Transverse colon (tissue), 4 donors: ENCODE data around the gene SMCO3. TPM values are rescaled to one million over a fixed set of nuclear protein-coding genes. Genes with fewer than 3 reads are reported as not detected.

ENCODE experiments used
- DNase-seq: peaks from one replicate; pipeline ENCODE4 v3.0.0-alpha.2; 2019
- H3K27ac ChIP-seq, 4 donors: fragments of 200-600 bp; sonication (generic); 2 replicates each; pipeline ENCODE4 v1.5.1; 2016 to 2018; ENCODE audit warnings: inconsistent platforms in 4 of 4
- H3K27me3 ChIP-seq: fragments of 200-600 bp; sonication (generic); 2 replicates; pipeline ENCODE4 v1.5.1; 2017; ENCODE audit warnings: inconsistent platforms
- H3K36me3 ChIP-seq, 4 donors: fragments of 200-600 bp; sonication (generic); 2 replicates each; pipeline ENCODE4 v1.5.1; 2017 to 2019; ENCODE audit warnings: inconsistent platforms in 4 of 4
- H3K4me1 ChIP-seq, 4 donors: fragments of 200-600 bp; sonication (generic); 2 replicates each; pipeline ENCODE4 v1.5.1; 2017 to 2020; ENCODE audit warnings: inconsistent platforms in 4 of 4
- H3K4me3 ChIP-seq, 4 donors: fragments of 200-600 bp; sonication (generic); 1 replicate in 1 of 4; 2 replicates in 3 of 4; pipeline versions ENCODE4 v1.5.1 to v1.6.1; 2017 to 2019; ENCODE audit warnings: inconsistent platforms in 4 of 4
- H3K9me3 ChIP-seq, 2 donors: fragments of 200-600 bp; sonication (generic); 2 replicates each; pipeline ENCODE4 v1.5.1; 2017 to 2019; ENCODE audit warnings: inconsistent platforms in 2 of 2
- EP300 ChIP-seq: sonication (generic); formaldehyde crosslinking; IDR thresholded peaks from one replicate; pipeline ENCODE4 v1.6.1; 2017; ENCODE audit warnings: antibody characterized with exemption, low read depth
- POLR2A ChIP-seq: fragments of 450-650 bp; IDR thresholded peaks from one replicate; pipeline ENCODE4 v1.6.1; 2016; ENCODE audit warnings: antibody characterized with exemption, mild to moderate bottlenecking, moderate library complexity
- POLR2AphosphoS5 ChIP-seq, 3 donors: sonication (generic); formaldehyde crosslinking; IDR thresholded peaks; one replicate each; pipeline ENCODE4 v1.6.1; 2016; ENCODE audit warnings: antibody characterized with exemption in 3 of 3
- WGBS, 2 donors: methylation state at CpG; one replicate each; pipeline ENCODE4 v1.1.5; 2018; ENCODE audit warnings: low coverage in 1 of 2; 5-methylcytosine and 5-hydroxymethylcytosine counted together
- in situ Hi-C, 4 donors: fragments of 200-750 bp; cut with MboI; loops; one replicate each; pipeline versions ENCODE4 v1.15.0 to v1.15.1; 2017; ENCODE audit warnings: low sequenced_read_pairs in 3 of 4, low pct_ligation_motif_present in 1 of 4, low pct_unique_long_range_greater_than_20kb in 1 of 4
- intact Hi-C: fragments of 100-400 bp; cut with DNase I; formaldehyde crosslinking; loops from one replicate; pipeline ENCODE4 v1.15.1; 2023; ENCODE audit warnings: low total_unique reads
- total RNA-seq, 4 donors: library from RNA; depleted of rRNA; stranded (reverse); fragments of >200 nt; gene quantifications; one replicate each; pipeline ENCODE4 v1.1.0, GENCODE V29; 2016
- TF ChIP-seq, protein P1 (sequence below), 5 experiments: fragments of 200-600 bp in 3 of 5; fragments of 450-650 bp in 2 of 5; sonication (generic) in 3 of 5; IDR thresholded peaks; 1 replicate in 2 of 5; 2 replicates in 3 of 5; pipeline ENCODE4 v1.5.1; 2016 to 2017; ENCODE audit warnings: antibody characterized with exemption in 5 of 5, inconsistent platforms in 3 of 5, mild to moderate bottlenecking in 2 of 5, moderate library complexity in 1 of 5

The SMCO3 gene
- total RNA-seq, 4 donors from 2014 or later: not detected

DNA sequence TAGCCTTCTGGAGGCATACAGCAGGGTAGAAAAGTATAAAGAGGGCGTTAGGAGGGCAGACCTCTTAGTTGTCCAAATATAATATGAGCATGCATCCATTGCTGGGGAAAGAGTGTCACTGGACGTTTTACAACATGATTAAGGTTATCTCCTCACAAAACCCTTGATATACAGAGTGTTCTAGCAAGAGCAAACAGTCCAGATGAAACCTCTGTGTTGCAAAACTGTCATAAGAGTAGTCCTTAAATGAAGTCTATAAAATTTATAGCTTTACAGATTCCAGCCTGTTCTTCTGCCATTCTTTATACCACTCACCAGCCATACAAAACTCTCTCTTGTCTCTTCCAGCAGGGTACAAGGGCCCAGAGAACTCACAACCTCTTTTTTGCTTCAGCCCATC is 32.4 kb downstream of the SMCO3 start:
- Histone ChIP-seq H3K4me3 (no peak overlapping the region), H3K27me3 (no peaks in the 10 kb centered on the region), H3K36me3 (peaks cover 0 to 7% (median 3%) of the 10 kb centered on the region in 4 donors), H3K4me1 (peaks cover 0 to 27% (median 10%) of the 10 kb centered on the region in 4 donors), H3K27ac (no peak overlapping the region), H3K9me3 (no peaks in the 10 kb centered on the region)
- in situ Hi-C loops (no loop called here), intact Hi-C loops (no loop called here)
- WGBS, 2 donors: 38 to 48% methylated on average over 2 of the region's 2 CpGs
- no peak for DNase-seq
- no peak for TF ChIP-seq EP300
- TF ChIP-seq POLR2A: peak; percentile 12

DNA sequence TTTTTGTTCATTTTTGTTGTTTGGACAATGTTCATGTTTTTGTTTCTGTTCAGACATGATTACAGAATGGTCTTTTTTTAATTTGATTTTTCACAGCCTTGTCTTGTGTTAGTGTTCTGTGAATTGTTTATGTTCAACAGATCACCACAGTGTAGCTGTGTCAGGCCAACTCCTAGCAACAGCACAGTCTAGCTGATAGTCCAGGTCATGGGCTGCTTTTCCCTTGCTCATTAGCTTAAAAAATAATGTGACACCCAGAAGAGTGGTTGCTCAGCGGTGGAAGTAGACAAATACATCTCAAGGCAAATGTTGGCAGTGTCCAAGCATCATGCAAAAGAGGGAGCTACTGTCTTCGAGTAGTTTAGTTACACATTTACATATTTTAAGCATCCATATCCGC is 33.1 kb downstream of the SMCO3 start:
- H3K27me3 ChIP-seq: no peaks in the 10 kb centered on the region
- intact Hi-C loops (no loop called here), in situ Hi-C loops (no loop called here)
- TF ChIP-seq EP300 (no peak), POLR2AphosphoS5 (IDR thresholded peaks at IDR 0.05) (no peak), POLR2A (no peak)
- TF ChIP-seq, protein P1, sequence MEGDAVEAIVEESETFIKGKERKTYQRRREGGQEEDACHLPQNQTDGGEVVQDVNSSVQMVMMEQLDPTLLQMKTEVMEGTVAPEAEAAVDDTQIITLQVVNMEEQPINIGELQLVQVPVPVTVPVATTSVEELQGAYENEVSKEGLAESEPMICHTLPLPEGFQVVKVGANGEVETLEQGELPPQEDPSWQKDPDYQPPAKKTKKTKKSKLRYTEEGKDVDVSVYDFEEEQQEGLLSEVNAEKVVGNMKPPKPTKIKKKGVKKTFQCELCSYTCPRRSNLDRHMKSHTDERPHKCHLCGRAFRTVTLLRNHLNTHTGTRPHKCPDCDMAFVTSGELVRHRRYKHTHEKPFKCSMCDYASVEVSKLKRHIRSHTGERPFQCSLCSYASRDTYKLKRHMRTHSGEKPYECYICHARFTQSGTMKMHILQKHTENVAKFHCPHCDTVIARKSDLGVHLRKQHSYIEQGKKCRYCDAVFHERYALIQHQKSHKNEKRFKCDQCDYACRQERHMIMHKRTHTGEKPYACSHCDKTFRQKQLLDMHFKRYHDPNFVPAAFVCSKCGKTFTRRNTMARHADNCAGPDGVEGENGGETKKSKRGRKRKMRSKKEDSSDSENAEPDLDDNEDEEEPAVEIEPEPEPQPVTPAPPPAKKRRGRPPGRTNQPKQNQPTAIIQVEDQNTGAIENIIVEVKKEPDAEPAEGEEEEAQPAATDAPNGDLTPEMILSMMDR (IDR thresholded peaks at IDR 0.05): no peak
- no peaks in the 10 kb centered on the region for H3K36me3 ChIP-seq
- no peaks in the 10 kb centered on the region for H3K9me3 ChIP-seq
- no peak for DNase-seq
- H3K27ac ChIP-seq: no peak overlapping the region
- H3K4me1 ChIP-seq: peaks cover 0 to 34% (median 16%) of the 10 kb centered on the region in 4 donors
- no peak overlapping the region for H3K4me3 ChIP-seq
- WGBS, 2 donors: 84 to 86% methylated on average over 3 of the region's 3 CpGs

DNA sequence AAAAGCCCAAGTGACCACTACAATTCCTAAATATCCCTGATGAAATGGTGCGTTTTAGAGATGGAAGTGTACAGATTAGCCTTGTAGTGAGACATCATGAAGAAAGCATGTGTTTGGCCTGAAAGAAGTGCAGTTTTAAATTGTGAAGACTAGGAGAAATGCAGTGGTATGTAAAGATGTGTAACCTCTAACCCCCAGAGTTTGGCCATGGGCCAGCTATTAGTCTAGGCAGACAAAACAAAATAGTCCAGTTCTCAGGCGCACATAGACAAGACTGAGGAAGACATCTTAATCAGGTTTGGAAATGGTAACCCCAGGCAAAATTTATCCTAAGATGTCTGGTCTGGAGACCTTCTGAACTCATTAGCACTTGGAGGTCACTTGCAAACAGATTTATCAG is 34.1 kb downstream of the SMCO3 start:
- intact Hi-C loops (no loop called here), in situ Hi-C loops (no loop called here)
- H3K4me3 ChIP-seq: no peak overlapping the region
- H3K36me3 ChIP-seq: no peaks in the 10 kb centered on the region
- TF ChIP-seq POLR2A (no peak), POLR2AphosphoS5 (IDR thresholded peaks at IDR 0.05) (no peak), EP300 (no peak)
- TF ChIP-seq, protein P1 (IDR thresholded peaks at IDR 0.05): no peak
- no peak overlapping the region for H3K27ac ChIP-seq
- WGBS, 2 donors: 96 to 100% methylated on average over 1 to 2 of the region's 2 CpGs
- H3K9me3 ChIP-seq: no peaks in the 10 kb centered on the region
- no peaks in the 10 kb centered on the region for H3K27me3 ChIP-seq
- H3K4me1 ChIP-seq: peaks cover 0 to 37% (median 18%) of the 10 kb centered on the region in 4 donors
- DNase-seq: no peak

DNA sequence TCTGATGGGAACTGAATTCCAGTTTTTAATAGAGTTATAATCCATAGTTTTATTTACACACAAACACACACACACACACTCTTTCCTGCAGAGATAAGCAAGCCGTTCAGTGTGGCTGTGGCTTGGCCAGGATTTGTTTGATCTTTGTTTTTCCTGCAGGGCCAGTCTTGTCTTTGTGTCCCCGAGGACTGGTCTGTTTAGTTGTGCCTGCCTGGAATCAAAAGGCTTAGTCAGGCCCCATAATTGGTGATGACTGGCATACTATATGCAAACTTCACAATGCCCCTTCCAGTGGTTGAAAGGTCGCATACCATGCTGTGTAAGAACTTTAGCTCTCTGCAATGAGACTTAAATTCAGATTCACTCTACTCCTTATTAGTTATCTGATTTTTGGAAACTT is 36.7 kb downstream of the SMCO3 start:
- WGBS, 2 donors: 21 to 47% methylated on average over 2 to 3 of the region's 3 CpGs
- H3K9me3 ChIP-seq: no peaks in the 10 kb centered on the region
- DNase-seq: peak; percentile 46
- no peaks in the 10 kb centered on the region for H3K36me3 ChIP-seq
- H3K4me3 ChIP-seq: no peak overlapping the region
- peak in 1 of 3 donors; percentile 58 for TF ChIP-seq POLR2AphosphoS5 (IDR thresholded peaks at IDR 0.05)
- TF ChIP-seq POLR2A: peak; percentile 12
- TF ChIP-seq, protein P1 (IDR thresholded peaks at IDR 0.05): no peak
- TF ChIP-seq EP300: no peak
- intact Hi-C loops (no loop called here), in situ Hi-C loops (no loop called here)
- H3K27me3 ChIP-seq: no peaks in the 10 kb centered on the region
- H3K27ac ChIP-seq: peak overlapping the region; percentile 94 to 99 (median 96)
- H3K4me1 ChIP-seq: peaks cover 0 to 40% (median 21%) of the 10 kb centered on the region in 4 donors
